Fibroblast of skin of back (primary cell): ENCODE measurements around the gene PSMD11.

ENCODE experiments used
- DNase-seq: peaks from one replicate; pipeline ENCODE4 v3.0.0-alpha.2; 2013

The PSMD11 gene

GRCh38 chr17:32467949-32468348, 23.6 kb downstream of the PSMD11 start:
- DNase-seq = no peak

- DNase-seq = no peak
Observed at GRCh38 chr17:32470405-32471167, 26.3 kb downstream of the PSMD11 start.

GRCh38 chr17:32471652-32472051, 27.3 kb downstream of the PSMD11 start:
- DNase-seq = no peak

- DNase-seq = no peak
Observed at GRCh38 chr17:32475258-32475657, 30.9 kb downstream of the PSMD11 start.

- DNase-seq = no peak
Observed at GRCh38 chr17:32477220-32477619, 32.9 kb downstream of the PSMD11 start.

GRCh38 chr17:32479074-32479617, 34.8 kb downstream of the PSMD11 start:
- no peak for DNase-seq

- no peak for DNase-seq
Observed at GRCh38 chr17:32481193-32481592, 36.9 kb downstream of the PSMD11 start.

GRCh38 chr17:32482568-32483320, 38.4 kb downstream of the PSMD11 start:
- no peak for DNase-seq

- peak; percentile 83 for DNase-seq
Observed at GRCh38 chr17:32483451-32484019, 39.2 kb downstream of the PSMD11 start.

GRCh38 chr17:32484041-32484461, 39.7 kb downstream of the PSMD11 start:
- no peak for DNase-seq

GRCh38 chr17:32484628-32485027, 40.3 kb downstream of the PSMD11 start:
- no peak for DNase-seq

- DNase-seq = no peak
Observed at GRCh38 chr17:32485261-32486110, 41.2 kb downstream of the PSMD11 start.

- DNase-seq = peak; percentile 73
Observed at GRCh38 chr17:32486111-32486700, 41.9 kb downstream of the PSMD11 start.

GRCh38 chr17:32486701-32487472, 42.6 kb downstream of the PSMD11 start, which contains the start of gene CDK5R1:
CDK5R1 (plus strand) TSS chr17:32486993; CDS start chr17:32487621, 628 bp downstream.
- peak; percentile 68 for DNase-seq

GRCh38 chr17:32487473-32488176, 43.3 kb downstream of the PSMD11 start:
- DNase-seq = peak; percentile 42

GRCh38 chr17:32488177-32488542, 43.9 kb downstream of the PSMD11 start:
- no peak for DNase-seq

GRCh38 chr17:32488604-32489180, 44.4 kb downstream of the PSMD11 start:
- no peak for DNase-seq

- no peak for DNase-seq
Observed at GRCh38 chr17:32489320-32490100, 45.2 kb downstream of the PSMD11 start.

GRCh38 chr17:32490101-32490482, 45.8 kb downstream of the PSMD11 start:
- no peak for DNase-seq
